H9 (cell line): ENCODE results near the gene GBGT1. TPM values are rescaled to one million over a fixed set of nuclear protein-coding genes. Genes with fewer than 3 reads are reported as not detected.

ENCODE experiments used
- DNase-seq: peaks from one replicate; pipeline ENCODE4 v3.0.0-alpha.2; 2017
- H2AFZ ChIP-seq: one replicate; pipeline ENCODE4 v1.6.1; 2013; ENCODE audit warnings: mild to moderate bottlenecking, low read length, control low read depth, moderate library complexity
- H2AK5ac ChIP-seq: 2 replicates; pipeline ENCODE4 v1.6.1; 2013; ENCODE audit warnings: low read length, control low read depth, mixed read lengths; ENCODE audit not compliant: insufficient read length
- H2BK120ac ChIP-seq: one replicate; pipeline ENCODE4 v1.6.1; 2013; ENCODE audit warnings: low read depth, mild to moderate bottlenecking, low read length, control low read depth, inconsistent platforms; ENCODE audit not compliant: poor library complexity, severe bottlenecking
- H2BK12ac ChIP-seq: 2 replicates; pipeline ENCODE4 v1.6.1; 2013; ENCODE audit warnings: low read length, control low read depth, mixed read lengths, low read depth; ENCODE audit not compliant: insufficient read length
- H2BK15ac ChIP-seq: 2 replicates; pipeline ENCODE4 v1.6.1; 2013; ENCODE audit warnings: low read depth, low read length, control low read depth
- H2BK20ac ChIP-seq: one replicate; pipeline ENCODE4 v1.6.1; 2013; ENCODE audit warnings: low read depth, mild to moderate bottlenecking, low read length, control low read depth, inconsistent platforms; ENCODE audit not compliant: poor library complexity, severe bottlenecking
- H2BK5ac ChIP-seq: 2 replicates; pipeline ENCODE4 v1.6.1; 2013; ENCODE audit warnings: low read length, control low read depth, mixed read lengths; ENCODE audit not compliant: insufficient read length
- H3K14ac ChIP-seq: 2 replicates; pipeline ENCODE4 v1.6.1; 2013; ENCODE audit warnings: low read length, control low read depth; ENCODE audit not compliant: insufficient read depth
- H3K18ac ChIP-seq: 2 replicates; pipeline ENCODE4 v1.6.1; 2013; ENCODE audit warnings: low read depth, mild to moderate bottlenecking, mixed read lengths, low read length, control low read depth; ENCODE audit not compliant: insufficient read length
- H3K23ac ChIP-seq: 2 replicates; pipeline ENCODE4 v1.6.1; 2013; ENCODE audit warnings: low read length, control low read depth, mixed read lengths, low read depth; ENCODE audit not compliant: insufficient read length
- H3K23me2 ChIP-seq: 2 replicates; pipeline ENCODE4 v1.6.1; 2013; ENCODE audit warnings: low read depth, mild to moderate bottlenecking, mixed read lengths, low read length, control low read depth; ENCODE audit not compliant: insufficient read length, poor library complexity, severe bottlenecking
- H3K27ac ChIP-seq: 2 replicates; pipeline ENCODE4 v1.5.1; 2013; ENCODE audit warnings: low read length, control low read depth, mixed read lengths, low read depth; ENCODE audit not compliant: insufficient read length
- H3K27me3 ChIP-seq: 2 replicates; pipeline ENCODE4 v1.6.1; 2013; ENCODE audit warnings: low read length, control low read depth, inconsistent platforms; ENCODE audit not compliant: insufficient read depth
- H3K4ac ChIP-seq: 2 replicates; pipeline ENCODE4 v1.6.1; 2013; ENCODE audit warnings: low read depth, mild to moderate bottlenecking, control low read depth, inconsistent platforms, low read length, moderate library complexity
- H3K4me1 ChIP-seq: 2 replicates; pipeline ENCODE4 v1.6.1; 2013; ENCODE audit warnings: low read length, control low read depth, inconsistent platforms; ENCODE audit not compliant: insufficient read depth
- H3K4me2 ChIP-seq: 2 replicates; pipeline ENCODE4 v1.6.1; 2013; ENCODE audit warnings: low read length, control low read depth, mixed read lengths; ENCODE audit not compliant: insufficient read length, insufficient read depth
- H3K56ac ChIP-seq: 2 replicates; pipeline ENCODE4 v1.6.1; 2013; ENCODE audit warnings: low read depth, mild to moderate bottlenecking, mixed read lengths, low read length, control low read depth; ENCODE audit not compliant: insufficient read length
- H3K79me1 ChIP-seq: 2 replicates; pipeline ENCODE4 v1.6.1; 2013; ENCODE audit warnings: low read depth, mild to moderate bottlenecking, moderate library complexity, low read length, control low read depth, inconsistent platforms; ENCODE audit not compliant: insufficient read depth, poor library complexity, severe bottlenecking
- H3K79me2 ChIP-seq: 2 replicates; pipeline ENCODE4 v1.6.1; 2013; ENCODE audit warnings: low read length, control low read depth, inconsistent platforms; ENCODE audit not compliant: insufficient read depth
- H3K9ac ChIP-seq: 2 replicates; pipeline ENCODE4 v1.6.1; 2013; ENCODE audit warnings: low read length, control low read depth, mixed read lengths; ENCODE audit not compliant: insufficient read length; ENCODE audit errors: extremely low read depth
- H3K9me3 ChIP-seq: one replicate; pipeline ENCODE4 v1.6.1; 2013; ENCODE audit warnings: low read depth, low read length, inconsistent platforms; ENCODE audit not compliant: control insufficient read depth
- H3T11ph ChIP-seq: one replicate; pipeline ENCODE4 v1.6.1; 2013; ENCODE audit warnings: mild to moderate bottlenecking, low read length, control low read depth, inconsistent platforms
- H4K20me1 ChIP-seq: one replicate; pipeline ENCODE4 v1.6.1; 2013; ENCODE audit not compliant: control insufficient read depth, insufficient read length, insufficient read depth
- H4K5ac ChIP-seq: 2 replicates; pipeline ENCODE4 v1.6.1; 2013; ENCODE audit warnings: low read depth, mild to moderate bottlenecking, mixed read lengths, low read length, control low read depth; ENCODE audit not compliant: insufficient read length
- H4K8ac ChIP-seq: replicated peaks from 2 replicates; pipeline ENCODE4 v1.6.1; 2013; ENCODE audit warnings: low read length, control low read depth, mixed read lengths, low read depth; ENCODE audit not compliant: insufficient read length
- H4K91ac ChIP-seq: 2 replicates; pipeline ENCODE4 v1.6.1; 2013; ENCODE audit warnings: low read depth, mild to moderate bottlenecking, moderate library complexity, mixed read lengths, low read length, control low read depth; ENCODE audit not compliant: insufficient read length
- H3K27ac Mint-ChIP-seq, 3 experiments: 2 replicates in 2 of 3; 3 replicates in 1 of 3; pipeline ENCODE4 v1.8.0; 2020 to 2021; ENCODE audit warnings: mixed read lengths in 3 of 3, mild to moderate bottlenecking in 1 of 3, moderate library complexity in 1 of 3
- H3K27me3 Mint-ChIP-seq: 2 replicates; pipeline ENCODE4 v1.8.0; 2021; ENCODE audit warnings: low read depth, mild to moderate bottlenecking, moderate library complexity, mixed read lengths
- H3K36me3 Mint-ChIP-seq, 3 experiments: 2 replicates in 2 of 3; 3 replicates in 1 of 3; pipeline ENCODE4 v1.8.0; 2020 to 2021; ENCODE audit warnings: low read depth in 3 of 3, mixed read lengths in 3 of 3; ENCODE audit not compliant: insufficient read depth in 1 of 3
- H3K4me1 Mint-ChIP-seq, 2 experiments: 2 replicates each; pipeline ENCODE4 v1.8.0; 2020; ENCODE audit warnings: mixed read lengths in 2 of 2
- H3K4me3 Mint-ChIP-seq, 2 experiments: 2 replicates in 1 of 2; 3 replicates in 1 of 2; pipeline ENCODE4 v1.8.0; 2020 to 2021; ENCODE audit warnings: mild to moderate bottlenecking in 2 of 2, mixed read lengths in 2 of 2, moderate library complexity in 1 of 2
- H3K9me3 Mint-ChIP-seq, 2 experiments: 2 replicates in 1 of 2; 3 replicates in 1 of 2; pipeline ENCODE4 v1.8.0; 2020; ENCODE audit warnings: mild to moderate bottlenecking in 2 of 2, mixed read lengths in 2 of 2, moderate library complexity in 1 of 2
- CTCF ChIP-seq: fragments of 200-600 bp; sonication (generic); conservative IDR thresholded peaks from 3 replicates; pipeline ENCODE4 v1.8.0; 2021; ENCODE audit warnings: antibody characterized with exemption, mild to moderate bottlenecking
- WGBS: extraction: QIAGEN DNeasy Blood & Tissue Kit; methylation state at CpG from one replicate; pipeline ENCODE4 v1.1.7; 2013; ENCODE audit warnings: missing lambda C conversion rate, low lambda C conversion rate, mixed read lengths; ENCODE audit not compliant: insufficient read length; ENCODE audit errors: extremely low coverage; 5-methylcytosine and 5-hydroxymethylcytosine counted together
- total RNA-seq: library from RNA; stranded (reverse); gene quantifications from 2 replicates; pipeline ENCODE4 v1.2.1, GENCODE V29; 2021

The GBGT1 gene
- total RNA-seq, 1 experiment from 2014 or later, result 9.3 TPM

DNA sequence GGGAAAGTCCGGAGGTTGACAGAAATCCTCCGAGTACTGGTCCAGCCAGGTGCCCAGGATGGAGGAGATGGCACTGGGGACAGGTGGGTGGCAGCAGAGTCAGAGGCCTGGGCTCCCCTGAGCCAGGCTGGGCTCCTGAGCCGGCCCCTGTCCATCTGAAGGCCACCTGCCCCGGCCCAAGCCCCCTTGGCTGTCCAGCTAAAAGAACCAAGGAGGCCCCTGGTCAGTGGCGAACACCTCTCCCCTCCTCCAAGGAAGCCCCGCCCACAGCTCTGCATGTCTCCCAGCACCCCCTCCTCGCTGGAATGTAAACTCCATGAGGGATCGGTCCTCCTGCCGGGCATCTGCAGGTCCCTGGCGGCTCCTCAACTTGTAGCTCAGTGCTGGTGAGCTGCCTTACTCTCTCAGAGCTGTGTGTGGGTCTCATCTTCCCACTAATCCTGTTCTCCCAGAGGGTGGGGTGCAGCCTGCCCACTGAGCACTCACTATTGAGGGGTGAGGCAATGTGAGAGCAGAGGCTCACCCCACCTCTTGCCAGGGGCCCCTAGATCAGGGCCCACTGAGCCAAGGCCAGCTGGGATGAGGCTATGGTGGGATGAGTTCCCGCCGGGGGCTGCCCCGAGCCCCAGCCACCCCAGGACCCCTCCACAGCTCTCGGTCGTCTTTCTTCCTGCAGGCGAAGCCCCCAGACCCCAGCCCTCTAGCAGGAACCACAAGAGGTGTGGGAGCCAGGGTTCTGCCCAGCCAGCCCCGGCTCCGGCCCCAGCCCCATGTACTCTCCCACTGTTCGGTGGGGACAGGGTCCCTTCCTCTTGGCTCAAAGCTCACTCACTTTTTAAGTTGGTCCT is 54.7 kb downstream of the GBGT1 start:
- Histone ChIP-seq H3K4me2 (no peak overlapping the region), H3K79me1 (no peaks in the 10 kb centered on the region), H3T11ph (no peak overlapping the region), H3K27ac (no peak overlapping the region), H2AFZ (no peak overlapping the region), H3K9me3 (no peaks in the 10 kb centered on the region), H2AK5ac (no peak overlapping the region), H3K56ac (no peak overlapping the region), H3K79me2 (no peaks in the 10 kb centered on the region), H3K27me3 (no peaks in the 10 kb centered on the region), H4K20me1 (no peaks in the 10 kb centered on the region), H4K5ac (no peak overlapping the region), H3K23me2 (no peaks in the 10 kb centered on the region), H2BK120ac (no peak overlapping the region), H2BK20ac (no peak overlapping the region), H2BK15ac (no peak overlapping the region), H4K91ac (no peak overlapping the region), H4K8ac (no peak overlapping the region), H3K18ac (no peak overlapping the region), H3K23ac (no peak overlapping the region), H2BK5ac (no peak overlapping the region), H3K14ac (no peak overlapping the region; the same call in 1 of the 2 replicates), H3K4me1 (no peaks in the 10 kb centered on the region), H2BK12ac (no peak overlapping the region), H3K9ac (no peak overlapping the region), H3K4ac (no peak overlapping the region)
- DNase-seq, result no peak
- peaks cover 2 to 15% of the 10 kb centered on the region in 2 experiments; a peak in 2 of 4 replicates for H3K4me1 Mint-ChIP-seq
- no peak for TF ChIP-seq CTCF
- no peaks in the 10 kb centered on the region for H3K9me3 Mint-ChIP-seq
- H3K36me3 Mint-ChIP-seq, result peaks cover 12 to 33% (median 32%) of the 10 kb centered on the region in 3 experiments; a peak in 6 of 7 replicates
- H3K27ac Mint-ChIP-seq, result no peak overlapping the region; a peak in 1 of 7 replicates
- no CpG with 5 or more reads among the region's 19 CpGs for WGBS
- H3K4me3 Mint-ChIP-seq, result no peak overlapping the region
- H3K27me3 Mint-ChIP-seq, result no peaks in the 10 kb centered on the region
